ENCODE measurements around the gene RPL5.

RPL5 gene

GRCh38 chr1:92858564-92859399 is 26.9 kb downstream of the RPL5 start:
- DNase-seq, result peak; percentile 83

DNA sequence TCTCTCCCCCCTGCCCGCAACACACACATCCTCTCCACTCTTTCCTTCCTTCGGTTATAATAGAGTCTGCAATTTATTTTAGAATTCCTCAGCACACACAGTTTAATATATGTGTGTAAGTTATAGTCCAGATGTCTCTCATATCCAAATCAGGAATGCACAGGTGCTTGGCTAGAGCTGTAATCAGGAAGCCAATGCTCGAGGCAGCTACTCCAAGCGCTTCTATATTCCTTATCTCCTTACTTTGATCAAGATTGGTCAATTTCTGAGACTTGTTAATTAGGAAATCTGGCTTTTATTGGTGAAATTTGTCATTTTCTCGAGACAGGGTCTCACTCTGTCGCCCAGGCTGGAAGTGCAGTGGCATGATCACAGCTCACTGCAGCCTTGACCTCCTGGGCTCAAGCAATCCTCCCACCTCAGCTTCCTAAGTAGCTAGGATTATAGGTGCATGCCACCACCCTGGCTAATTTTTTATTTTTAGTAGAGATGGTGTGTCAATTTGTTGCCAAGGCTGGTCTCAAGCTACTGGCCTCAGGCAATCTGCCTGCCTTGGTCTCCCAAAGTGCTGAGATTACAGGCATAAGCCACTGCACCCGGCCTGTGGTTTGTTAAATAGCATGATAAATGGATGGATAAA is 27.7 kb downstream of the RPL5 start:
- no peak for DNase-seq

DNA sequence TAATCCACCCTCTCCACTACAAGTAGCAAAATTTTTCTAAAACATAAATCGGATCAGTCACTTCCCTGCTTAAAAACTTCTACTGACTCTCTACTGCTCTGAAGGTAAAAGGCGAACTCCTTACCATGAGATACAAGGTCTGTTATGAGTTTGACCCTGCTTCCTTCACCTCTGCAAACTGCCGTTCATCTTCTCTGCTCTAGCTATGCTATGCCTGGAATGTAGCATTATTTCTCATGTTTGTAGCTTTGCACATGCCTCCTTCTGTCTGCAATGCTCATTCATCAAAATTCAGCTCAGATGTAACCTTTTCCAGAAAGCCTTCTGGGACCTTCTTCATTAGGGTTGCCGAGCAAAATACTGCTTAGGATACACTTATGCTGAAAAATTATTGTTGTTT is 30.8 kb downstream of the RPL5 start:
- no peak for DNase-seq

GRCh38 chr1:92864131-92864530 is 32.3 kb downstream of the RPL5 start:
- no peak for DNase-seq

DNA sequence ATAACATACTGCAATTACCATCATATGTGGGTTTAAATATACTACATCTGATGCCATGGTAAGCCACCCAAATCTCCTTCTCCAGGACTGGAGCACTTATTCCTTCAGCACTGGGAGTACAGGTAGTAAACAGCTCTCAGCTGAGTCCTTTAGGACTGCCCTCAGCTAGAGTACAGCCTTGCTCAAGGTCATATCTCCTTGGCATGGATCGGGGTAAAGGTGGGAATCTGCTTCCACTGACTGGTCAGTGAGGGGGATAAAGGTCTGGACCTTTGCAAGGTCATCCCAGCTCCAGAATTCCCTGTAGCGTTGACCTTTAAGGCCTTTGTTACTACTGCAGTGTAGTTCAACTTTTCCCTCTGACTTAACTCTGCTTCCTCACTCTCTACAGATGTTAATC is 38.8 kb downstream of the RPL5 start:
- DNase-seq, result no peak

- no peak for DNase-seq
Observed at GRCh38 chr1:92872719-92873118, 40.9 kb downstream of the RPL5 start.

GRCh38 chr1:92874987-92875386 is 43.1 kb downstream of the RPL5 start:
- DNase-seq, result no peak

- no peak for DNase-seq
Observed at GRCh38 chr1:92876351-92876750, 44.5 kb downstream of the RPL5 start.

GRCh38 chr1:92877081-92877711 is 45.4 kb downstream of the RPL5 start:
- DNase-seq, result peak; percentile 2

DNA sequence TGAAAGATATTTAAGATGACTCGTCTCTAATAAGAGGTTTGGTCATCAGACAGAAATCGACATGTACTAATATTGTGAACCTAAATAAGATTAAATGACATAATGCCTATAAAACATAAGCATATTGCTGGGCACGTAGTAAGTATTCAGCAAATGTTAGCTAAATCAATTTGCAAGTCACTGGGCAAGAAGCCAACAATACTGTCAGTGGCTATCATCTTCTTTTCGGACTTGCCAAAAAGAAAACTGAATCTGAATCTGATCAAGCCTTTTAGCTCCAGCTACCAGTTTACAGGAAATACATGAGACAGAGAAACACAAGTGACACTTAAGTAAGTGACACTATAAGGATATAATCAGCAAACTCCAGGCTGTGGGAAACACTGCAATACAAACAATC is 46.0 kb downstream of the RPL5 start:
- DNase-seq, result peak; percentile 12

DNA sequence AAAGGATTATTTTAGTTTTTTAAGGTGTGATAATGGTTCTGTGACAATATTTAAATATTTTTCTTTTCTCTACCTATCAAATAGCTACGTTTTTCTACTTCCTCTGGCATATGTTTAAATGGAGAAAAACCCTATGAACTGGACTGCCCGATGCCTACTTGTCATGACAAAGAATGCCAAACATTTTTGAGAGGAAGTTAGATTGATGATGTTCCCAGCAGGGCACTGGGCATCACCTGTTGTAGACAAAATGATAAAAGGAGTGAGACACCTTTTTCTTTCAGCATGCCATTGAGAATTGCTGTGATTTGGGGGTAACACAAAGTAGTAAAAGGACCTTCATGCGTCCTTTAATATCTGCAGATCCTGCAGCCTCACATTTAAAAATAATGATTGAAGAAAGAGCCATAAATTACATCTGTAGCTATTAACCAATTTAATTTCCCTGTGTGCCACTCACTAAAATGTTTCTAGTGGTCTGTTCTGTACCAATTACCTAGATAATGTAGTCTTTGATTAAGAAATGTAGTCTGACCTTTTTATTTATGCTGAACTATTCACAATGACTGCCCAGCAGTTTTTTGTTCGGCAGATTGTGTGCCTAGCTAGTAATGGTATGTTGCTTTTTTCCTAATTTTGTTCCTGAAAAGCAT is 47.6 kb downstream of the RPL5 start:
- no peak for DNase-seq

GRCh38 chr1:92881391-92881790 is 49.6 kb downstream of the RPL5 start:
- DNase-seq, result no peak

DNA sequence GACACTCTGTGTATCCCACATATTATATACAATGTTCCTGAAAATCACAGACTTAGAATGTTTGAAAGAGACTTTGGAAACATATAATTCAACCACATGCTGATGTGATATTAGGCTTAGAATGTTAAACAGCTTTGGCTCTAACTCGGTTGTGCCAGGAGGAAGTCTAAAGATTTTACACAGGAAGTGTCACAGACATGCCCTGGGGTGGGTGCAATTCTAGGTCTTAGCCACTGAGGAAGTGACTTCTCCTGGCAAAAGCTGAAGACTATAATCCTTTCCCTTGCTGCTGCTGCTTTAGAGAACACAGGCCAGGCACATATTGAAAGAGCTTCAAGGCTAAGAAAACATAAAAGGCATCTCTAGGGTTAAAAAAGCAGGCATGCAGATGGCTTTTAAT is 51.0 kb downstream of the RPL5 start:
- no peak for DNase-seq

DNA sequence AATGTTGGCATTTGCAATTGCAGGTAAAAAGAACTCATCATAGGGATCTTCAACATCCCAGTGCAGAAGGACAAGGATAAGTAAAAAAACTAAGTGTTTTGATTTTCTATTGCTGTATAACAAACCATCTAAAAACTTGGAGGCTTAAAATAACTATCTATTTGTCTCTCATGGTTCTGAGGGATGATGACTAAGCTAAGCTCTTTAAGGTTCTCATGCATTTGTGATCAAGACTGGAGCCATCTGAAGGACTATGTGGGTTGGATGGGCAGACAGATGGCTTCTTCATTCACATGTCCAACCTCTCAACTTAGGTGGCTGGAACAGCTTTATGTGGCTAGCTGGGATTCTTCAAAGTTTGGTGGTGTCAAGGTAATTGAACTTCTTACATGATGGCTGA is 51.5 kb downstream of the RPL5 start:
- DNase-seq, result no peak

GRCh38 chr1:92884195-92884594 is 52.4 kb downstream of the RPL5 start:
- DNase-seq, result no peak

DNA sequence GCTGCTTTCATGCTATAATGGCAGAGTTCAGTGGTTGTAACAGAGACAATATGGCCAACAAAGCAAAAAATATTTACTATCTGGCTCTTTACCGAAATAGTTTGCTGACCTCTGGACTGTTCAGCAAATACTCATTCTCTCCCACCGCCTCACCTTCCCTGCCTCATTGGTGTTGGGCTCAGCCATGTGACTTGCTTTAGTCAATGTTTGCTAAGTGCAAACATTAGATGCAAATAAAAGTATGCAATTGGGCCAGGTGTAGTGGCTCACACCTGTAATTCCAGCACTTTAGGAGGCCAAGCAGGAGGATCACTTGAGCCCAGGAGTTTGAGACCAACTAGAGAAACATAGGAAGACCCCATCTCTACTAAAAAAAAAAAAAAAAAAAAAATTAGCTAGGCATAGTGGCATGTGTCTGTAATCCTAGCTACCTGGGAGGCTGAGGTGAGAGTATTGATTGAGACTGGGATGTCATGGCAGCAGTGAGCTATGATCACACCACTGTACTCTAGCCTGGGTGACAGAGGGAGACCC is 55.1 kb downstream of the RPL5 start:
- DNase-seq, result no peak

DNA sequence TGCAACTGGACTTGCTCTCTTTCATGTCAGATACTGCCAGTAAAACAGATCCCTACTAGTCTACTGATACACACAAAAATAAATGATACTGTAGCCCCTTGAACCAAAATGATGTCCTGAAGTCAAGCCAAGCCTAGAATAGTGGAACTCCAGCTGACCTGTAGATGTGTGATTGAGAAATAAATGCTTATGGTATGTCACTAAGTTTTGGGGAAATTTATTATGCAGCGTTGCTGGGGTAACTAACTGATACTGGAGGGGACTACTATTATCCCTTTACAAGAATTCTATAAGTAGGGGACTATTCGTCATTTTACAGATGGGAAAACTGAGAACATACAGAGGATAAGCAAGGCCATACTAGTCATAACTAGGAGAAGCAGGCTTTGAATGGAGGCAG is 55.6 kb downstream of the RPL5 start:
- no peak for DNase-seq

Measured in NCI-H1092 treated with DMSO at 0.1 percent for 48 hours (cell line).